DND-41 (cell line): Measurements from ENCODE around the gene CYREN.

Experiments
- ATAC-seq: fragments of 200-7000 bp; cut with Tn5 transposase; 3 replicates; pipeline ENCODE4 v1.9.1; 2021; ENCODE audit warnings: low read depth; ENCODE audit not compliant: insufficient read depth
- DNase-seq: peaks from one replicate; pipeline ENCODE4 v3.0.0-alpha.2; 2020
- H2AFZ ChIP-seq: 2 replicates; pipeline ENCODE4 v1.6.0; 2012; ENCODE audit warnings: low read depth, low read length
- H3K27ac ChIP-seq: 2 replicates; pipeline ENCODE4 v1.5.1; 2012; ENCODE audit warnings: low read length, inconsistent platforms
- H3K27me3 ChIP-seq: fragments of 200-600 bp; sonication (generic); 2 replicates; pipeline ENCODE4 v1.6.0; 2012; ENCODE audit warnings: low read length, mild to moderate bottlenecking, inconsistent platforms; ENCODE audit not compliant: insufficient read depth, poor library complexity
- H3K36me3 ChIP-seq: 2 replicates; pipeline ENCODE4 v1.5.1; 2012; ENCODE audit warnings: low read length, inconsistent platforms; ENCODE audit not compliant: insufficient read depth
- H3K4me1 ChIP-seq: 2 replicates; pipeline ENCODE4 v1.5.1; 2012; ENCODE audit warnings: mild to moderate bottlenecking, low read length; ENCODE audit not compliant: insufficient read depth
- H3K4me2 ChIP-seq: 2 replicates; pipeline ENCODE4 v1.6.0; 2012; ENCODE audit warnings: mild to moderate bottlenecking, moderate library complexity, low read length, inconsistent platforms; ENCODE audit not compliant: insufficient read depth
- H3K4me3 ChIP-seq, 2 experiments: fragments of 200-600 bp in 1 of 2; shearing (Covaris generic) in 1 of 2; 2 replicates each; pipeline ENCODE4 v1.5.1; 2012 to 2016; ENCODE audit warnings: inconsistent platforms in 2 of 2, low read length in 2 of 2, mild to moderate bottlenecking in 2 of 2, low read depth in 1 of 2, moderate library complexity in 1 of 2
- H3K79me2 ChIP-seq: 2 replicates; pipeline ENCODE4 v1.6.0; 2012; ENCODE audit warnings: low read length, inconsistent platforms; ENCODE audit not compliant: insufficient read depth
- H3K9ac ChIP-seq: 2 replicates; pipeline ENCODE4 v1.6.0; 2012; ENCODE audit warnings: low read depth, mild to moderate bottlenecking, inconsistent platforms, low read length, moderate library complexity
- H3K9me3 ChIP-seq: 2 replicates; pipeline ENCODE4 v1.5.1; 2012; ENCODE audit warnings: low read length, moderate library complexity, mild to moderate bottlenecking, inconsistent platforms; ENCODE audit not compliant: insufficient read depth, severe bottlenecking
- H4K20me1 ChIP-seq: 2 replicates; pipeline ENCODE4 v1.6.0; 2012; ENCODE audit warnings: low read length; ENCODE audit not compliant: insufficient read depth
- CTCF ChIP-seq: IDR thresholded peaks from 2 replicates; pipeline ENCODE4 v1.5.1; 2012; ENCODE audit warnings: borderline replicate concordance, low read length, moderate library complexity, mild to moderate bottlenecking; ENCODE audit not compliant: poor library complexity, severe bottlenecking; ENCODE audit errors: extremely low read depth
- EZH2 ChIP-seq: IDR thresholded peaks from 3 replicates; pipeline ENCODE4 v1.6.1; 2012; ENCODE audit warnings: borderline replicate concordance, low read depth, mild to moderate bottlenecking, moderate library complexity, low read length, inconsistent platforms; ENCODE audit not compliant: severe bottlenecking

The CYREN gene

GRCh38 chr7:135159359-135160085 is 11.0 kb downstream of the CYREN start:
- TF ChIP-seq EZH2 = no peak
- no peak for TF ChIP-seq CTCF
- Histone ChIP-seq H3K27ac (no peak overlapping the region), H3K4me2 (no peak overlapping the region), H4K20me1 (no peaks in the 10 kb centered on the region), H2AFZ (no peak overlapping the region), H3K4me3 (no peak overlapping the region), H3K36me3 (peaks cover 18% of the 10 kb centered on the region), H3K9ac (no peak overlapping the region), H3K9me3 (peaks cover 23% of the 10 kb centered on the region), H3K27me3 (no peaks in the 10 kb centered on the region), H3K4me1 (peaks cover 17% of the 10 kb centered on the region), H3K79me2 (no peaks in the 10 kb centered on the region)
- ATAC-seq = no peak
- no peak for DNase-seq

- Histone ChIP-seq H4K20me1 (no peaks in the 10 kb centered on the region), H3K27ac (no peak overlapping the region), H3K9me3 (peaks cover 23% of the 10 kb centered on the region), H3K4me1 (peaks cover 17% of the 10 kb centered on the region), H3K9ac (no peak overlapping the region), H3K27me3 (no peaks in the 10 kb centered on the region), H3K4me3 (no peak overlapping the region), H3K4me2 (no peak overlapping the region), H3K79me2 (no peaks in the 10 kb centered on the region), H3K36me3 (peaks cover 14% of the 10 kb centered on the region; the same call in 1 of the 2 replicates), H2AFZ (no peak overlapping the region)
- TF ChIP-seq EZH2 (no peak), CTCF (no peak)
- no peak for DNase-seq
- ATAC-seq = no peak
These were observed 11.6 kb downstream of the CYREN start for GRCh38 chr7:135158874-135159273.

- no peak for DNase-seq
- peaks cover 14% of the 10 kb centered on the region; the same call in 1 of the 2 replicates for H3K36me3 ChIP-seq
- H3K4me3 ChIP-seq = no peak overlapping the region
- no peak for ATAC-seq
- no peak for TF ChIP-seq CTCF
- TF ChIP-seq EZH2 = no peak
- no peaks in the 10 kb centered on the region for H3K79me2 ChIP-seq
- no peaks in the 10 kb centered on the region for H4K20me1 ChIP-seq
- H3K27ac ChIP-seq = no peak overlapping the region
- no peak overlapping the region for H3K9ac ChIP-seq
- H3K27me3 ChIP-seq = no peaks in the 10 kb centered on the region
- H3K4me1 ChIP-seq = peaks cover 17% of the 10 kb centered on the region
- no peak overlapping the region for H2AFZ ChIP-seq
- peaks cover 23% of the 10 kb centered on the region for H3K9me3 ChIP-seq
- no peak overlapping the region for H3K4me2 ChIP-seq
These were observed 12.3 kb downstream of the CYREN start for GRCh38 chr7:135158141-135158655.
